Measurements from ENCODE around the gene PEX10. TPM values are rescaled to one million over a fixed set of nuclear protein-coding genes. Genes with fewer than 3 reads are reported as not detected.

The PEX10 gene
- polyA plus RNA-seq, 1 donor from 2014 or later, result 30.1 TPM

- Histone ChIP-seq H3F3A (ENCODE audit: insufficient read depth, low read length, poor library complexity, severe bottlenecking) (no peaks in the 10 kb centered on the region), H4K20me1 (ENCODE audit: insufficient read depth) (no peaks in the 10 kb centered on the region), H3K79me2 (replicated peaks; ENCODE audit: insufficient read depth, low read length) (no peaks in the 10 kb centered on the region), H3K9me2 (ENCODE audit: insufficient read depth, low read length) (no peaks in the 10 kb centered on the region), H3K4me3 (ENCODE audit: low read length) (peak overlapping the region; percentile 64), H3K27me3 (ENCODE audit: insufficient read depth, low read depth, low read length) (no peaks in the 10 kb centered on the region), H3K9me3 (ENCODE audit: low read length) (no peaks in the 10 kb centered on the region), H2AFZ (ENCODE audit: low read depth, low read length) (no peak overlapping the region), H3K36me3 (ENCODE audit: insufficient read depth, low read length) (no peaks in the 10 kb centered on the region), H3K27ac (ENCODE audit: low read length) (no peak overlapping the region), H3K4me2 (ENCODE audit: low read length) (peak overlapping the region; percentile 1), H3K9ac (ENCODE audit: low read length) (peak overlapping the region; percentile 55)
- no peak for TF ChIP-seq REST (IDR thresholded peaks at IDR 0.05; ENCODE audit: borderline replicate concordance)
- peak; percentile 74 for TF ChIP-seq CTCF (IDR thresholded peaks at IDR 0.05; ENCODE audit: poor library complexity, severe bottlenecking)
- no peak for TF ChIP-seq EZH2 (IDR thresholded peaks at IDR 0.05; ENCODE audit: borderline replicate concordance, insufficient read depth, low read length, poor library complexity, severe bottlenecking)
- no peak for TF ChIP-seq EP300 (conservative IDR thresholded peaks at IDR 0.05; ENCODE audit: poor library complexity, severe bottlenecking)
- TF ChIP-seq RAD21 (conservative IDR thresholded peaks at IDR 0.05), result peak; percentile 73
- TF ChIP-seq MXI1 (conservative IDR thresholded peaks at IDR 0.05; ENCODE audit: poor library complexity, severe bottlenecking), result no peak
- no peak for TF ChIP-seq TAF1 (IDR thresholded peaks at IDR 0.05; ENCODE audit: low read depth)
- TF ChIP-seq POLR2AphosphoS5 (IDR thresholded peaks at IDR 0.05), result peak; percentile 62
- TF ChIP-seq SMC3 (conservative IDR thresholded peaks at IDR 0.05; ENCODE audit: poor library complexity), result peak; percentile 69
Measured at GRCh38 chr1:2443277-2444137, 31.1 kb upstream of the PEX10 start.

- no peak overlapping the region for H2AFZ ChIP-seq (ENCODE audit: low read depth, low read length)
- H4K20me1 ChIP-seq (ENCODE audit: insufficient read depth), result no peaks in the 10 kb centered on the region
- no peaks in the 10 kb centered on the region for H3K79me2 ChIP-seq (replicated peaks; ENCODE audit: insufficient read depth, low read length)
- no peaks in the 10 kb centered on the region for H3K27me3 ChIP-seq (ENCODE audit: insufficient read depth, low read depth, low read length)
- no peak overlapping the region for H3K4me2 ChIP-seq (ENCODE audit: low read length)
- no peak for TF ChIP-seq MXI1 (conservative IDR thresholded peaks at IDR 0.05; ENCODE audit: poor library complexity, severe bottlenecking)
- TF ChIP-seq SMC3 (conservative IDR thresholded peaks at IDR 0.05; ENCODE audit: poor library complexity), result no peak
- no peak for TF ChIP-seq REST (IDR thresholded peaks at IDR 0.05; ENCODE audit: borderline replicate concordance)
- TF ChIP-seq CTCF (IDR thresholded peaks at IDR 0.05; ENCODE audit: poor library complexity, severe bottlenecking), result no peak
- no peak for TF ChIP-seq RAD21 (conservative IDR thresholded peaks at IDR 0.05)
- no peak for TF ChIP-seq EP300 (conservative IDR thresholded peaks at IDR 0.05; ENCODE audit: poor library complexity, severe bottlenecking)
- TF ChIP-seq EZH2 (IDR thresholded peaks at IDR 0.05; ENCODE audit: borderline replicate concordance, insufficient read depth, low read length, poor library complexity, severe bottlenecking), result no peak
- H3K36me3 ChIP-seq (ENCODE audit: insufficient read depth, low read length), result no peaks in the 10 kb centered on the region
- H3F3A ChIP-seq (ENCODE audit: insufficient read depth, low read length, poor library complexity, severe bottlenecking), result no peaks in the 10 kb centered on the region
- no peaks in the 10 kb centered on the region for H3K9me3 ChIP-seq (ENCODE audit: low read length)
- H3K9me2 ChIP-seq (ENCODE audit: insufficient read depth, low read length), result no peaks in the 10 kb centered on the region
- no peak overlapping the region for H3K27ac ChIP-seq (ENCODE audit: low read length)
- no peak overlapping the region for H3K4me3 ChIP-seq (ENCODE audit: low read length)
- no peak overlapping the region for H3K9ac ChIP-seq (ENCODE audit: low read length)
Measured at GRCh38 chr1:2442661-2443060, 30.3 kb upstream of the PEX10 start.

Data from neural cell (in vitro differentiated cells).